ENCODE results near the gene THRA. TPM values are rescaled to one million over a fixed set of nuclear protein-coding genes. Genes with fewer than 3 reads are reported as not detected.

The THRA gene
- total RNA-seq, 1 experiment from 2014 or later = 11.7 TPM

DNA sequence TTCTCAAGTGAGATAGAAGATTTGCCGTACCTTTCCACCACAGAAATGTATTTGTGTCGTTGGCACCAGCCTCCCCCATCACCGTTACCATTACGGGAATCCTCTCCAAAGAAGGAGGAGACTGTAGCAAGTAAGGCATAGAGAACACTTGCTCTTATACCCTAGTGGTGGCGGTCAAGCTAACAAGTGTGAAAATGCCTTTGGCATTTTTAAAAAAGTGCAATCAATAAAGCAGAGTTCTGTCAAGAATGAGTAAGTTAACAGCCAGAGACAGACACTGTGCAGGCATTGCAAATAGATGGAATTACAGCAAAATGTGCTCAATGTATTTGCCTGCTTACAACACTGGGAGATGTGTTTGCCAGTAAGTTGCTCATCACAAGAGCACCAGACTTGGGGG, 66.7 kb downstream of the THRA start:
- no peaks in the 10 kb centered on the region for H3K27me3 ChIP-seq (ENCODE audit: control insufficient read depth, insufficient read depth, low read length)
- POLR2A ChIA-PET = no interaction called here
- H3K27ac ChIP-seq (ENCODE audit: low read length) = no peak overlapping the region
- in situ Hi-C loops (cut with HindIII; ENCODE audit: low pct_unique_long_range_greater_than_20kb, low sequenced_read_pairs) = no loop called here
- TF ChIP-seq, protein P1, sequence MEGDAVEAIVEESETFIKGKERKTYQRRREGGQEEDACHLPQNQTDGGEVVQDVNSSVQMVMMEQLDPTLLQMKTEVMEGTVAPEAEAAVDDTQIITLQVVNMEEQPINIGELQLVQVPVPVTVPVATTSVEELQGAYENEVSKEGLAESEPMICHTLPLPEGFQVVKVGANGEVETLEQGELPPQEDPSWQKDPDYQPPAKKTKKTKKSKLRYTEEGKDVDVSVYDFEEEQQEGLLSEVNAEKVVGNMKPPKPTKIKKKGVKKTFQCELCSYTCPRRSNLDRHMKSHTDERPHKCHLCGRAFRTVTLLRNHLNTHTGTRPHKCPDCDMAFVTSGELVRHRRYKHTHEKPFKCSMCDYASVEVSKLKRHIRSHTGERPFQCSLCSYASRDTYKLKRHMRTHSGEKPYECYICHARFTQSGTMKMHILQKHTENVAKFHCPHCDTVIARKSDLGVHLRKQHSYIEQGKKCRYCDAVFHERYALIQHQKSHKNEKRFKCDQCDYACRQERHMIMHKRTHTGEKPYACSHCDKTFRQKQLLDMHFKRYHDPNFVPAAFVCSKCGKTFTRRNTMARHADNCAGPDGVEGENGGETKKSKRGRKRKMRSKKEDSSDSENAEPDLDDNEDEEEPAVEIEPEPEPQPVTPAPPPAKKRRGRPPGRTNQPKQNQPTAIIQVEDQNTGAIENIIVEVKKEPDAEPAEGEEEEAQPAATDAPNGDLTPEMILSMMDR (IDR thresholded peaks at IDR 0.05) = no peak
- peak; percentile 33; the same call in 1 of the 2 replicates for TF ChIP-seq POLR2AphosphoS5 (IDR thresholded peaks at IDR 0.05; ENCODE audit: low read depth, low read length)
- H3K4me1 ChIP-seq (ENCODE audit: control insufficient read depth, insufficient read depth, low read length) = peaks cover 9% of the 10 kb centered on the region
- DNase-seq (ENCODE audit: low read depth, low spot score) = no peak
- peaks cover 48% of the 10 kb centered on the region for H3K36me3 ChIP-seq (ENCODE audit: control insufficient read depth, insufficient read depth, low read length)
- no peak for ATAC-seq
- H3K9me3 ChIP-seq (ENCODE audit: control insufficient read depth, insufficient read depth, low read depth, low read length) = no peaks in the 10 kb centered on the region
- no peak overlapping the region for H3K4me3 ChIP-seq (ENCODE audit: low read depth in 2 of 2, low read length in 2 of 2)
- CTCF ChIA-PET = no interaction called here
- TSS peak; percentile 41 for BruUV-seq (replicated peaks)
- intact Hi-C loops (cut with micrococcal nuclease; ENCODE audit: unreplicated experiment) = no loop called here

DNA sequence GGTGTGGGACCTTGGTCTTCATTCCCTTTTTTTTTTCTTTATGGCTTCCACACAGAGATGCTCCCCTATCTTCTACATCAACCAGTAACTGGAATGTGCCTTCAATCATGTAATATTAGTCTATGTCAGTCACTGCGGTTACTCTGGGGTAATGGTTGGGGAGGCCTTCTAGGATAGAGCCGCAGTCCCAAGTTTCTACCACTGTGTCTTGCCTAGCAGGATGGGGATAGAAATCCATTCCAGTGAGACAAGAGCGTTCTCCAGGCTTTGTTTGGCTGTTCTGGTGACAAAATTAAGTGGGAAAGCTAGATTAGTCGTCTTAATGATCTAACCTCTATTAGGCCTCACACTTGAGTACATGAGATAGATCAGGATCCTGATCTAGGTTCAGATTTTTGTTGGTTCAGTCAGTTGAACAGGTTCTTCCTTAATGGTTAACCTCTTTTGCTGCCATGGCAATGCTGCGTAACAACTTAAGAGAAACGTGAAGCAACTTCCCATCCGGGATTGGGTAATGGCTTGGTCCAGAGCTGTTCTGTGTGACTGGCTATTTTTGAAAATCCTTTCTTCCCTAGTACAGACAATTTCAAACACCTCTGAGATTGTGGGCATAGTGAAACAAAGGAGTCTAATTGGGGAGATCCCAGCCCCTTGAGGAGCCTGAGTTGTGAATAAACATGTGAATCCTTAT, 67.7 kb downstream of the THRA start:
- Histone ChIP-seq H3K4me3 (ENCODE audit: low read depth in 2 of 2, low read length in 2 of 2) (no peak overlapping the region), H3K36me3 (ENCODE audit: control insufficient read depth, insufficient read depth, low read length) (peaks cover 53% of the 10 kb centered on the region), H3K27ac (ENCODE audit: low read length) (no peak overlapping the region), H3K9me3 (ENCODE audit: control insufficient read depth, insufficient read depth, low read depth, low read length) (no peaks in the 10 kb centered on the region), H3K27me3 (ENCODE audit: control insufficient read depth, insufficient read depth, low read length) (no peaks in the 10 kb centered on the region), H3K4me1 (ENCODE audit: control insufficient read depth, insufficient read depth, low read length) (no peaks in the 10 kb centered on the region)
- in situ Hi-C loops (cut with HindIII; ENCODE audit: low pct_unique_long_range_greater_than_20kb, low sequenced_read_pairs) = no loop called here
- no peak for DNase-seq (ENCODE audit: low read depth, low spot score)
- BruUV-seq (replicated peaks) = no TSS peak
- ChIA-PET CTCF (no interaction called here), POLR2A (no interaction called here)
- TF ChIP-seq, protein P1 (IDR thresholded peaks at IDR 0.05) = no peak
- TF ChIP-seq, protein P2, sequence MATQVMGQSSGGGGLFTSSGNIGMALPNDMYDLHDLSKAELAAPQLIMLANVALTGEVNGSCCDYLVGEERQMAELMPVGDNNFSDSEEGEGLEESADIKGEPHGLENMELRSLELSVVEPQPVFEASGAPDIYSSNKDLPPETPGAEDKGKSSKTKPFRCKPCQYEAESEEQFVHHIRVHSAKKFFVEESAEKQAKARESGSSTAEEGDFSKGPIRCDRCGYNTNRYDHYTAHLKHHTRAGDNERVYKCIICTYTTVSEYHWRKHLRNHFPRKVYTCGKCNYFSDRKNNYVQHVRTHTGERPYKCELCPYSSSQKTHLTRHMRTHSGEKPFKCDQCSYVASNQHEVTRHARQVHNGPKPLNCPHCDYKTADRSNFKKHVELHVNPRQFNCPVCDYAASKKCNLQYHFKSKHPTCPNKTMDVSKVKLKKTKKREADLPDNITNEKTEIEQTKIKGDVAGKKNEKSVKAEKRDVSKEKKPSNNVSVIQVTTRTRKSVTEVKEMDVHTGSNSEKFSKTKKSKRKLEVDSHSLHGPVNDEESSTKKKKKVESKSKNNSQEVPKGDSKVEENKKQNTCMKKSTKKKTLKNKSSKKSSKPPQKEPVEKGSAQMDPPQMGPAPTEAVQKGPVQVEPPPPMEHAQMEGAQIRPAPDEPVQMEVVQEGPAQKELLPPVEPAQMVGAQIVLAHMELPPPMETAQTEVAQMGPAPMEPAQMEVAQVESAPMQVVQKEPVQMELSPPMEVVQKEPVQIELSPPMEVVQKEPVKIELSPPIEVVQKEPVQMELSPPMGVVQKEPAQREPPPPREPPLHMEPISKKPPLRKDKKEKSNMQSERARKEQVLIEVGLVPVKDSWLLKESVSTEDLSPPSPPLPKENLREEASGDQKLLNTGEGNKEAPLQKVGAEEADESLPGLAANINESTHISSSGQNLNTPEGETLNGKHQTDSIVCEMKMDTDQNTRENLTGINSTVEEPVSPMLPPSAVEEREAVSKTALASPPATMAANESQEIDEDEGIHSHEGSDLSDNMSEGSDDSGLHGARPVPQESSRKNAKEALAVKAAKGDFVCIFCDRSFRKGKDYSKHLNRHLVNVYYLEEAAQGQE (IDR thresholded peaks at IDR 0.05; ENCODE audit: insufficient read depth in 1 of 2, low read depth in 2 of 2, low read length in 1 of 2) = no peak
- TF ChIP-seq SIN3A (IDR thresholded peaks at IDR 0.05; ENCODE audit: borderline replicate concordance, insufficient read depth, low read depth, low read length) = no peak
- TF ChIP-seq TCF7L2 (IDR thresholded peaks at IDR 0.05; ENCODE audit: low read depth, low read length) = no peak
- no peak; the same call in 1 of the 2 replicates for TF ChIP-seq POLR2AphosphoS5 (IDR thresholded peaks at IDR 0.05; ENCODE audit: low read depth, low read length)
- intact Hi-C loops (cut with micrococcal nuclease; ENCODE audit: unreplicated experiment) = no loop called here
- no peak for ATAC-seq

Measured in Panc1 (cell line).